Spinal cord (tissue), 10 donors: ENCODE measurements around the gene RPS6KB1. TPM values are rescaled to one million over a fixed set of nuclear protein-coding genes. Genes with fewer than 3 reads are reported as not detected.
"Not testable (repeated sequence)": the region's sequence is repeated elsewhere in the genome, so short reads cannot be mapped to it uniquely, and the experiment has no call there.

Experiments
- DNase-seq, 6 donors: peaks; one replicate each; pipeline versions ENCODE4 v3.0.0 to v3.0.0-alpha.2; 2013 to 2015; ENCODE audit warnings: low spot score in 6 of 6, low read depth in 4 of 6
- H3K27ac ChIP-seq: one replicate; pipeline ENCODE4 v1.5.1; 2013; ENCODE audit warnings: low read depth, low read length, control low read depth
- H3K27me3 ChIP-seq: one replicate; pipeline ENCODE4 v1.6.1; 2013; ENCODE audit warnings: low read length; ENCODE audit not compliant: control insufficient read depth, insufficient read depth
- H3K36me3 ChIP-seq: one replicate; pipeline ENCODE4 v1.6.1; 2013; ENCODE audit warnings: low read length; ENCODE audit not compliant: control insufficient read depth, insufficient read depth
- H3K4me1 ChIP-seq: one replicate; pipeline ENCODE4 v1.6.1; 2013; ENCODE audit warnings: low read length; ENCODE audit not compliant: control insufficient read depth, insufficient read depth
- H3K4me3 ChIP-seq: one replicate; pipeline ENCODE4 v1.5.1; 2013; ENCODE audit warnings: low read depth, low read length, control low read depth
- H3K9me3 ChIP-seq: one replicate; pipeline ENCODE4 v1.6.1; 2013; ENCODE audit warnings: low read length; ENCODE audit not compliant: control insufficient read depth, insufficient read depth
- WGBS: methylation state at CpG from one replicate; pipeline ENCODE4 v1.1.5; 2013; ENCODE audit warnings: missing lambda C conversion rate; ENCODE audit not compliant: insufficient coverage; 5-methylcytosine and 5-hydroxymethylcytosine counted together
- polyA plus RNA-seq, 2 donors: library from polyadenylated mRNA; unstranded; fragments of 120-200 nt; gene quantifications; one replicate each; pipeline ENCODE4 v1.2.1, GENCODE V29; 2013; ENCODE audit not compliant: insufficient read length in 2 of 2
- total RNA-seq, 2 donors: library from RNA; depleted of rRNA in 1 of 2; stranded (reverse); fragments of 120-200 nt in 1 of 2; fragments of >200 nt in 1 of 2; gene quantifications; one replicate each; pipeline versions ENCODE4 v1.2.3 to v1.2.4, GENCODE V29; 2013 to 2014
- donor health status: healthy.

RPS6KB1 gene
- total and polyA plus RNA-seq, 4 donors: 29.2 to 41.6 (median 31.6) TPM

GRCh38 chr17:59892251-59892923 lies 534 bp upstream of the RPS6KB1 start:
- H3K27me3 ChIP-seq: no peaks in the 10 kb centered on the region
- no peaks in the 10 kb centered on the region for H3K9me3 ChIP-seq
- DNase-seq: no peak
- H3K36me3 ChIP-seq: peaks cover 13% of the 10 kb centered on the region
- WGBS: 25% methylated on average over 8 of the region's 25 CpGs
- peaks cover 13% of the 10 kb centered on the region for H3K4me1 ChIP-seq
- peak overlapping the region; percentile 52 for H3K27ac ChIP-seq
- H3K4me3 ChIP-seq: peak overlapping the region; percentile 72

GRCh38 chr17:59893676-59894100 lies 767 bp downstream of the RPS6KB1 start:
- peak overlapping the region; percentile 76 for H3K27ac ChIP-seq
- H3K9me3 ChIP-seq: no peaks in the 10 kb centered on the region
- no peak for DNase-seq

GRCh38 chr17:59897090-59897489 lies 4.2 kb downstream of the RPS6KB1 start:
- Histone ChIP-seq H3K27me3 (no peaks in the 10 kb centered on the region), H3K4me3 (no peak overlapping the region), H3K4me1 (peaks cover 8% of the 10 kb centered on the region), H3K36me3 (peaks cover 6% of the 10 kb centered on the region), H3K9me3 (no peaks in the 10 kb centered on the region), H3K27ac (no peak overlapping the region)
- no CpG with 5 or more reads among the region's 4 CpGs for WGBS
- DNase-seq: no peak

More at GRCh38 chr17:59893676-59894100, 767 bp downstream of the RPS6KB1 start:
- Histone ChIP-seq H3K27me3 (no peaks in the 10 kb centered on the region), H3K36me3 (peaks cover 7% of the 10 kb centered on the region), H3K4me1 (peaks cover 13% of the 10 kb centered on the region), H3K4me3 (peak overlapping the region; percentile 72)
- 0% methylated on average over 5 of the region's 11 CpGs for whole genome bisulfite sequencing

- Histone ChIP-seq H3K27ac (no peak overlapping the region), H3K36me3 (peaks cover 9% of the 10 kb centered on the region), H3K4me1 (peaks cover 6% of the 10 kb centered on the region), H3K9me3 (no peaks in the 10 kb centered on the region), H3K27me3 (no peaks in the 10 kb centered on the region), H3K4me3 (no peak overlapping the region)
- peak in 1 of 6 donors; percentile 4 for DNase-seq
- 79% methylated on average over 3 of the region's 5 CpGs for WGBS
These were observed 6.2 kb downstream of the RPS6KB1 start for GRCh38 chr17:59899099-59899498.

GRCh38 chr17:59901604-59902003 lies 8.7 kb downstream of the RPS6KB1 start:
- DNase-seq: no peak
- H3K27me3 ChIP-seq: no peaks in the 10 kb centered on the region
- H3K9me3 ChIP-seq: no peaks in the 10 kb centered on the region
- H3K36me3 ChIP-seq: peaks cover 6% of the 10 kb centered on the region
- no peak overlapping the region for H3K27ac ChIP-seq
- H3K4me1 ChIP-seq: no peaks in the 10 kb centered on the region
- H3K4me3 ChIP-seq: no peak overlapping the region
- WGBS: 96% methylated on average over 5 of the region's 8 CpGs

- Histone ChIP-seq H3K27ac (no peak overlapping the region), H3K27me3 (no peaks in the 10 kb centered on the region), H3K4me3 (no peak overlapping the region), H3K9me3 (no peaks in the 10 kb centered on the region), H3K4me1 (no peaks in the 10 kb centered on the region), H3K36me3 (peaks cover 6% of the 10 kb centered on the region)
- no CpG with 5 or more reads among the region's 2 CpGs for WGBS
- DNase-seq: no peak
These were observed 10.5 kb downstream of the RPS6KB1 start for GRCh38 chr17:59903455-59903854.

- Histone ChIP-seq H3K36me3 (peaks cover 8% of the 10 kb centered on the region), H3K27me3 (no peaks in the 10 kb centered on the region), H3K4me3 (no peak overlapping the region), H3K27ac (no peak overlapping the region), H3K4me1 (no peaks in the 10 kb centered on the region), H3K9me3 (no peaks in the 10 kb centered on the region)
- no CpG with 5 or more reads among the region's 3 CpGs for WGBS
- DNase-seq: no peak
These were observed 14.5 kb downstream of the RPS6KB1 start for GRCh38 chr17:59907467-59907866.

- Histone ChIP-seq H3K27ac (no peak overlapping the region), H3K4me1 (no peaks in the 10 kb centered on the region), H3K36me3 (peaks cover 38% of the 10 kb centered on the region), H3K9me3 (no peaks in the 10 kb centered on the region), H3K4me3 (no peak overlapping the region), H3K27me3 (no peaks in the 10 kb centered on the region)
- DNase-seq: peak in 4 of 6 donors; percentile 28 to 86 (median 44)
- no CpG with 5 or more reads among the region's 1 CpG for whole genome bisulfite sequencing
These were observed 21.4 kb downstream of the RPS6KB1 start for GRCh38 chr17:59914274-59914854.

- no peak overlapping the region for H3K4me3 ChIP-seq
- no peak overlapping the region for H3K27ac ChIP-seq
- H3K36me3 ChIP-seq: peaks cover 44% of the 10 kb centered on the region
- no peaks in the 10 kb centered on the region for H3K27me3 ChIP-seq
- no peaks in the 10 kb centered on the region for H3K9me3 ChIP-seq
- H3K4me1 ChIP-seq: no peaks in the 10 kb centered on the region
- no peak for DNase-seq
These were observed 23.5 kb downstream of the RPS6KB1 start for GRCh38 chr17:59916446-59916845.

- not testable (repeated sequence) for DNase-seq, H3K9me3 ChIP-seq, H3K27me3 ChIP-seq, H3K27ac ChIP-seq, H3K4me1 ChIP-seq, H3K4me3 ChIP-seq
- 95% methylated on average over 4 of the region's 5 CpGs for WGBS
- peaks cover 51% of the 10 kb centered on the region for H3K36me3 ChIP-seq
These were observed 27.7 kb downstream of the RPS6KB1 start for GRCh38 chr17:59920637-59921036.
